HG03280 (cell line): ENCODE results near the gene LMOD1.
"Not testable (repeated sequence)": the region's sequence is repeated elsewhere in the genome, so short reads cannot be mapped to it uniquely, and the experiment has no call there.

ENCODE experiments used
- ATAC-seq: cut with Tn5 transposase; IDR thresholded peaks from one replicate; pipeline ENCODE4 v1.9.1; 2021; ENCODE audit warnings: mild to moderate bottlenecking, moderate library complexity; ENCODE audit not compliant: unreplicated experiment

LMOD1 gene

DNA sequence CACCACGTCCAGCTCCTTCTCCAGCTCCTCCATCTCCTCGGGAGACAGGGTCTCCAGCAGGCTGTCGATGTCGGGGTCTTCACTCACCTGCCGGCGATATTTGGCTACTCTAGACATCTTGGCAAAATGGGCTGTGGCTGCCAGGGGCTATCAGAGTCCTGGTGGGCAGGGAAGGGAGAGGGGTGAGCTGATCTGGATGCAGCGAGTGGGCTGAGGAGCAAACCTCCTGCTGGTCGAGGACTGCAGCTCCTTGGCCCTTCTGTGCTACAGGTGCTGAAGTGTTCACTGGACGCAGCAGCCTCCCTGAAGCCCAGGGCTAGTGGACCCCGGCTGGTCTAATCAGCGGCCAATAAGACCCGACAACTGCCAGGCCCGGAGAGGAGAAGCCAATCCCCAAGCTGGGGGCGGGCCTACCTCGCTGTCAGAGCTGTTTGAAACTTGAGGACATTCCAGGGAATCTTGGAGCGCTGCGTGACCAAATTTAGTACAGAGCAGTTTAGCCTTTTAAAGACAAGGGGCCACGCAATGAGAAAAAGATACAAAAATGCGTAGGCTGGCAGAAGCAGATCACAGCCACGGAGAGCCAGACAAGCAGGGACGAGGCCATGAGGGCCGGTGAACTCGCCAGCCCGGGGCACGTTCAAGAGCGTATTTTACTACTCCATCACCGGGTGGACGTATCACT is at the start of gene LMOD1:
LMOD1 (minus strand) TSS at position 325 of the 685 bp plus-strand sequence; CDS start at position 117, 208 bp downstream.
- ATAC-seq = no peak

DNA sequence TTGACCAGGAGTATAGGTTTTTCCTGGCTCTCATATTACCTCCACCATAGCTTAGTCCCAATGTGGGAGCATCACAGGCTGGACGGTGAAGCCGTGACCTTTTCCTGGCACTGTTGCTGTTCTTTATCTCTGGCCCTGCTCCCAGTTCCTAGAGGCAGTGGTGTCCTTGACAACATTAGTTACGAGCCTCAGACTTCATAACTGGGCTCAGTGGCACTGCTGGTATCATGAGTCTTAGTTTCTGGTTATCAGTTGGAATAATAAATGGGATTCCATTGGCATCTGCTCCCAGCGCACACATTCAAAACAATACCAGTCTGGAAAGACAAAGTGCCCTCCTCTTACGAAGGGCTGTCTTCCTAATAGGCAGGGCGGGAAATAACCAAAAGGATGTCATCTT is 44.1 kb upstream of the LMOD1 start:
- no peak for ATAC-seq

GRCh38 chr1:201989354-201990128 is 43.2 kb upstream of the LMOD1 start:
- no peak for ATAC-seq

DNA sequence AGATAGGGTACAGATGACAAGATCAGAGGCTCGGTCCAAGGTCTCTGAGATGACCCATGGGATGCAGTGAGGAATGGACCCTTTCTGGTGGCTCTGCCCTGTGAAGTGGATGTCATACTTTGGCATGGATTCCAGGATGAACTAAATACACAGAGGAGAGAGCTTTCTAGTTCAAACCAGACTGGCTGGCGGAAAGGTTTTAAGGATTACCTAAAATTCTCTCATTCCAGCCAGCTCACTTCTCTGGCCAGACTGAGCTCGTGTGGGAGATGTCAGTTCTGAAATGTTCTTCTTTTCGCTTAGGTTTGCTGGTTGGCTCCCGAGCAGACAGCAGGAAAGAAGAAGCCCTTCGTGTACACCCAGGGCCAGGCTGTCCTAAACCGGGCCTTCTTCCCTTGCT is 42.3 kb upstream of the LMOD1 start:
- ATAC-seq = no peak

GRCh38 chr1:201985355-201985754 is 39.0 kb upstream of the LMOD1 start:
- no peak for ATAC-seq

DNA sequence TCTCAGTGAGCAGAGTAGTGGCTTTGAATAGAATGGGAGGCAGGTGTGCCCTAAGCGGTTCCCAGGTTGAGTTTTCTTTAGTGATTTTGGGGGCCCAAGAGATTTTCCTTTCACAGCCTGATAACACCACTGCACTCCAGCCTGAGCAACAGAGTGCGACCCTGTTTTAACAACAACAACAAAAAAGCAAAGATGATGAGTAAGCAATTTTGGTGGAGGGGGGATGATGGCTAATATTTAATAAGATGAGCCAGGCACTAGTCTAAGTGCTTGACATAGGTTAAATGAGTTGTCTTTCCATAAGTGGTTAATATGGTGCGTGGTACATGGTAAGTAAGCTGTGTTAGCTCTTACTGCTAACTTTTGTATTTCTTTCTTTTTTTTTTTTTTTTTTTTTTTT is 38.1 kb upstream of the LMOD1 start:
- no peak for ATAC-seq

DNA sequence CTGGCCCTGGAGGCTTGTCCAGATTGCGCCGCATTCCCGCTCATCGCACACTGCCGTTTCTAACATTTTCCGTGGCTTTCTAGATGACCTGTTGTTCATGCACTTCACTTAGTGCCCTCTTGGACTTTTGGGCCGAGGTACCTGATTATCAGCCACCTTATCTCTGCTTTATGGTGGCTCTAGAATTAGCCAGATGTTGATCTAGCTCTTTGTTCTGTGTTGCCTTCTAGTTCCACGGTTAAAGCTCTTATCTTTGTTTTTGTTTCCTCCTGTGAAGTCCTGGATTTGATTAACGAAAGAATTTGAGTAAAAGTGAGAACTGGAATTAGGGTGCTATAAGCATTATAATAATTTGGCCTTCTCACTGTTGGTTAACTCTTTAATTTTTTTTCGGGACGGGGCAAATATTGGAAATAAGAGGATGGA is 37.0 kb upstream of the LMOD1 start:
- no peak for ATAC-seq

DNA sequence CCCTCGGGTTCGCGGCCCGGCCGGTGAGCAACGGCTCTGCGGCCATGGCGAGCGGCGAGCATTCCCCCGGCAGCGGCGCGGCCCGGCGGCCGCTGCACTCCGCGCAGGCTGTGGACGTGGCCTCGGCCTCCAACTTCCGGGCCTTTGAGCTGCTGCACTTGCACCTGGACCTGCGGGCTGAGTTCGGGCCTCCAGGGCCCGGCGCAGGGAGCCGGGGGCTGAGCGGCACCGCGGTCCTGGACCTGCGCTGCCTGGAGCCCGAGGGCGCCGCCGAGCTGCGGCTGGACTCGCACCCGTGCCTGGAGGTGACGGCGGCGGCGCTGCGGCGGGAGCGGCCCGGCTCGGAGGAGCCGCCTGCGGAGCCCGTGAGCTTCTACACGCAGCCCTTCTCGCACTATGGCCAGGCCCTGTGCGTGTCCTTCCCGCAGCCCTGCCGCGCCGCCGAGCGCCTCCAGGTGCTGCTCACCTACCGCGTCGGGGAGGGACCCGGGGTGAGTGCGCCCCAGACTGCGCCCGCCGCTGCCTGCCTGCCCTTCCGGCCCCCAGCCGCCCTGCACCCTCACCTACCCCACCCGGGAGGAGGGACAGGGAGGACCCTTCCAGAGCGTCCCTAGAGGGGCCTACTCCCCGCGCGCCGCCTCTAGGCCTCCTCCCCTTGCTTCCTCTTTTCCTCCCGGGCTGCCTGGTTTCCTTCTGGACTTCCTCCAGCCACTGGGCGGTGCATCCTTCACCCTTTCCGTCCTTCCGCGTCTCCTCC is 36.5 kb upstream of the LMOD1 start, which contains the start of gene RNPEP:
RNPEP (plus strand) TSS at position 26 of the 757 bp plus-strand sequence; CDS start at position 45, 19 bp downstream.
- peak; percentile 76 for ATAC-seq

GRCh38 chr1:201982082-201982622 is 35.8 kb upstream of the LMOD1 start:
- ATAC-seq = no peak

DNA sequence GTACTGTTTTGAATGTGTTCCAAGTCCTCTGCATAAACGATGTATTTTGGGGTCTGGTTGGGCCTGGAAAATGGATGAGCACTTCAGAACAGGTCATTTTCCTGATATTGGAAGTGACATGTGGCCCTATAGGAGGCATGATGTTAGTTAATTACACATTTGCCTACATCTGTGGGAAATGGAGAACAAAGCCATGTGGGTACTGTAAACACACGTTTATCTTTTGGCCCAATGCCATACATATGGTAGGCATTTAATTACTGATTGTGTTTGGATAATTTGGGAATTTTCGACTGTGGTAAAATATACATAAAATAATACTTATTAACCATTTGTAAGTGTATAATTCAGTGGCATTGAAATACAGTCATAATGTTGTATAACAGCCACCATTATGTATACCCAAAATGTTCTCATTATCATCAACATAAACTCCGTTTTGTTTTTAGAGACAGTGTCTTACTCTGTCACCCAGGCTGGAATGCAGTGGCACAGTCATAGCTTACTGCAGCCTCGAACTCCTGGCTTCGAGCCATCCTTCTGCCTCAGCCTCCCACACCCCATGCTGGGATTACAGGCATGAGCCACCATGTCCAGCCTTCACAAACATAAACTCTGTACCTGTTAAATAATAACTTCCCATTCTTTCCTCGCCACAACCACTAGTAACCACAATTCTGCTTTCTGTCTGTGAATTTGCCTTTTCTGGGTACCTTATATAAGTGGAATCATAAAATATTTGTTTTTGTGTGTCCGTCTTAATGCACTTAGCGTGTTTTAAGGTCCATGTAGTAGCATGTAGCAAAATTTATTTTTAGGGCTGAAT is 24.2 kb upstream of the LMOD1 start:
- no peak for ATAC-seq

- ATAC-seq = no peak
Measured at GRCh38 chr1:201968202-201968925, 22.0 kb upstream of the LMOD1 start.

- ATAC-seq = no peak
Measured at GRCh38 chr1:201966171-201966570, 19.8 kb upstream of the LMOD1 start.

DNA sequence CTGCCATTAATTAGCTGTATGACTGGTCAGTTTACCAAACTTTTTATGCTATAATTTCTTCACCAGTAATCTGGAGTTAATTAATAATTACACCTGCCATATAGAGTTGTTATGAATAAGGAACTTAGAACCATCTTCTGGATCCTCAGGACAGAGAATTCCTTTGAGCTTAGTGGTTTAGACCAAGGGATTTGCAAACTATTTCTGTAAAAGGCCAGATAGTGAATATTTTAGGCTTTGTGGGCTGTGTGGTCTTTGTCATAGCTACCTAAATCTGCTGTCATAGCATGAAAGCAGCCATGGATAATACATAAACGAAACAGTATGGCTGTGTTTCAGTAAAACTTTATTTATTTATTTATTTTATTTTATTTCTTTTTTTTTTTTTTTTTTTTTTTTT is 17.9 kb upstream of the LMOD1 start:
- no peak for ATAC-seq

DNA sequence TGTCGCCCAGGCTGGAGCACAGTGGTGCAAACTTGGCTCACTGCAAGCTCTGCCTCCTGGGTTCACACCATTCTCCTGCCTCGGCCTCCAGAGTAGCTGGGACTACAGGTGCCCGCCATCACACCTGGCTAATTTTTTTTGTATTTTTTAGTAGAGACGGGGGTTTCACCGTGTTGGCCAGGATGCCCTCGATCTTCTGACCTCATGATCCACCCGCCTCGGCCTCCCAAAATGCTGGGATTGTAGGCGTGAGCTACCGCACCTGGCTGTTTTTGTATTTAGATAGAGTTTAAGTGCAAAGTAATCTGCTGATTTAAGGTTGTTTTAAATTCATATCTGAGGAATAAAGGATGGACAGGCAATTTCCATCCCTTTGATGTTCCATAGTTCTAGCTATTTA is 16.0 kb upstream of the LMOD1 start:
- not testable (repeated sequence) for ATAC-seq

DNA sequence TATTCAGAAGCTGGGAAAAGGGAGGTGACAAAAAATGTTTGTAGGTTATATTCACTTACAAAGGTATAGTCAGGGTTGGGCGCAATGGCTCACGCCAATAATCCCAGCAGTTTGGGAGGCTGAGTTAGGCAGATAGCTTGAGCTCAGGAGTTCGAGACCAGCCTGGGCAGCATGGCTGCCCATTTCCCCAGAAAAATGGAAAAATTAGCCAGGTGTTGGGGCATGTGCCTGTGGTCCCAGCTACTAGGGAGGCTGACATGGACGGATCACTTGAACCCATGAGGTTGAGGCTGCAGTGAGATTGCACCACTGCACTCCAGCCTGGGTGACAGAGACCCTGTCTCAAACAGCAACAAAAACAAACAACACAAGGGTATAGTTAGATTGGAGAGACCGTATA is 12.0 kb upstream of the LMOD1 start:
- ATAC-seq = no peak

DNA sequence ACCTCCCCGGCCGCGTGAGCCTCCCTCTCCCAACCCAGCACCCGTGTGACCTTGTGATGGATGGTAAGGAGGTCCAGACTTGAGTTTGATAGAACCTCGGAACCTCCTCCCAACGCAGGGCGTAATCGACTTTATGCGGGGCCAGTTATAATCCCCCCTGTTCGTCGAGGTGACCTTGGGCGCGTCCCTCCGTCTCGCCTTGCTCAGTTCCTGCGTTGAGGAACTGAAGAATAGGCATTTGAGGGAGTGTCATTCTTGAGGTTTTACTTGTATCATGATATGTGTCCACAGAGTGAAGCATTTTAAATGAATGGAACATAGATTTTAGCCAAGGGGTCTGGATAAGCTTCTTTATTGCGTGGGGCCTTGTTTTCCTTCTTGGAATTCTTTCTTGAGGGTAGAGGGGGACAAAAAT is 9.4 kb upstream of the LMOD1 start:
- no peak for ATAC-seq

DNA sequence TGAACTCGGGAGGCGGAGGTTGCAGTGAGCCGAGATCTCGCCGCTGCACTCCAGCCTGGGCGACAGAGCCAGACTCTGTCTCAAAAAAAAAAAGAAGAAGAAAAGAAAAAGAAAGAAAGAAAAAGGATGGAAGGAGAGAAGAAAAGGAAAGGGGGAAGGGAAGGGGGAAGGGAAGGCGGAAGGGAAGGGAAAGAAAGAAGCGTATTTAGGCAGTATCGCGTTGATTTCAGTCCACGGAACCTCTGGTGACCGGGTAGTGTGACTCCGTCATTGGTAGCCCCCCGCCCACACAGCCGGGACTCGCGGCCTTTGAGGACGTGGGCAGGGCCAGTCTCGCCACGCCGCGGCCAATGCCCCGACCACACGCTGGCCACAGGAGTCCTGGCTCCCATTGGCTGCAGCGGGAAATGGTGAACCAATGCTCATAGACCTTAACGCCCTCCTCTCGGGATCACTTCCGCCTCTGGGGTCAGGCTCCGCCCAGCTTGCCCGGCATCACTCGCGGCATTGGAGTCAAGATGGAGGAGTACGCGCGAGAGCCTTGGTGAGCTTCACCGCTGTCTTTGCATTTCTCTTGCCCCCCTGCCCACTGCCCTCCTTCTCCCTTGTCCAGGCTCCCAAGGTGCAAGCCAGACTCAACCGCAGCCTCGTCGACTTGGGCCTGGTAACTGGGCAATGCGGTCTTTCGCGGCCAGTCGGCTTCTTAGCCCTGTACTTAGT is 8.8 kb upstream of the LMOD1 start, which contains the start of gene TIMM17A:
TIMM17A (plus strand) TSS at position 495 of the 720 bp plus-strand sequence; CDS start at position 519, 24 bp downstream.
- ATAC-seq = peak; percentile 99

GRCh38 chr1:201954263-201955008 is 8.1 kb upstream of the LMOD1 start:
- no peak for ATAC-seq
